Activated CD8-positive, alpha-beta memory T cell treated with anti-CD3 and anti-CD28 coated beads, Interleukin-2, amount 50 U/mL, for 24 hours (primary cell): ENCODE measurements around the gene AGR2.
"Not testable (repeated sequence)": the region's sequence is repeated elsewhere in the genome, so short reads cannot be mapped to it uniquely, and the experiment has no call there.

Experiments
- DNase-seq: peaks from one replicate; pipeline ENCODE4 v3.0.0-alpha.2; 2020; ENCODE audit errors: extremely low read depth

The AGR2 gene

DNA sequence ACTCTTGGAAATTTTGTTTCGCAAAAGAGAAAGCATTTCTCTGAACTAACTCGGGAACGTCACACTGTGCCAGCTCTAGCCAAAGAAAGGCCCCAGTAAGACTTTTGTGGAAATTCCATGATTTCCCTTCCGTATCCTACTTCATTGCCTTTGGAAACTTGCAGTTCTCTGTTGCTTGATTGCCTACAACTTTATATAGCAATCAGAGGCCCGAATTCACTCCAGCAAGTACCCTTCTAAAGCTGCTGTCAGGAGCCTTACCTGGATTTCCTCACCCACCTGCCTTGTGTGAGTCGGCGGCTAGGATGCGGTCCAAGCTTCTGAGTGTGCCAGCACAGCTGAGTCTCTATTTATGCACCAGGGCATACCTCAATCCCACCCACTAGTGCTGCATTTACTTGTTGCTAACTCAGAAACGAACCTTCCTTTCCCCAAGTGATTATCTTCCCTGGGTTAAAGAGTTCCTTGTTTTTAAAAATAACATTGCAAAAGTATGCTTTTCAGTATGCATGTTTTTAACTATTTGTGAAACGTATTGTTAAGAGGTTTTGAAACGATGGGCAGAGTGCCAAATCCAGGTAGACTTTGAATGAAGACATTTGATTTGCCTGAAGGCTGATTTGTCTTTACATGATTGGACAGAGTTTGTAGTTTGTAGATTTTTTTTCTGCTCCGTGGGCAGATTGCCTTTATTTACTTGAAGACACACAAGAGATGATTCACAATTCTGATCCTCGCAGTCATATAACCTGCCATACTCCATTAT is at the start of gene AGR2:
Gene AGR2, minus strand, starts transcription at position 326 of the 766 bp plus-strand sequence. CDS start 3,203 bp downstream, outside the sequence.
- no peak for DNase-seq

DNA sequence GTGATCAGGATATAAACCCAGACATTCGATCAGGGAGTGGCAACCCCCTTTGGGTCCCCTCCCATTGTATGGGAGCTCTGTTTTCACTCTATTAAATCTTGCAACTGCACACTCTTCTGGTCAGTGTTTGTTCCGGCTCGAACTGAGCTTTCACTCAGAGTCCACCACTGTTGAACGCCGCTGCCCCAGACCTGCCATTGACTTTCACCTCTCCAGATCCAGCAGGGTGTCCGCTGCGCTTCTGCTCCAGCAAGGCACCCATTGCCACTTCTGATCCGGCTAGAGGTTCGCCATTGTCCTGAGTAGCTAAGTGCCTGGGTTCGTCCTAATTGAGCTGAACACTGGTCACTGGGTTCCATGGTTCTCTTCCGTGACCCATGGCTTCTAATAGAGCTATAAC is 48.4 kb upstream of the AGR2 start:
- not testable (repeated sequence) for DNase-seq

DNA sequence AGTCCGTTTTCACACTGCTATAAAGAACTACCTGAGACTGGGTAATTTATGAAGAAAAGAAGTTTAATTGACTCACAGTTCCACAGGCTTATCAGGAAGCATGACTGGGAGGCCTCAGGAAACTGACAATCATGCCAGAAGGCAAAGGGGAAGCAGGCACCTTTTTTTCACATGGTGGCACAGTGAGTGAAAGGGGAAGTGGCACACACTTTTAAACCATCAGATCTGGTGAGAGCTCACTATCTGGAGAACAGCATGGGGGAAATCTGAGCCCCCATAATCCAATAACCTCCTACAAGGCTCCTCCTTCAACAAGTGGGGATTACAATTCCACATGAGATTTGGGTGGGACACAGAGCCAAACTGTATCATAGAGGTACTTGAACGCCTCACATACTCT is 47.0 kb upstream of the AGR2 start:
- DNase-seq, result no peak

DNA sequence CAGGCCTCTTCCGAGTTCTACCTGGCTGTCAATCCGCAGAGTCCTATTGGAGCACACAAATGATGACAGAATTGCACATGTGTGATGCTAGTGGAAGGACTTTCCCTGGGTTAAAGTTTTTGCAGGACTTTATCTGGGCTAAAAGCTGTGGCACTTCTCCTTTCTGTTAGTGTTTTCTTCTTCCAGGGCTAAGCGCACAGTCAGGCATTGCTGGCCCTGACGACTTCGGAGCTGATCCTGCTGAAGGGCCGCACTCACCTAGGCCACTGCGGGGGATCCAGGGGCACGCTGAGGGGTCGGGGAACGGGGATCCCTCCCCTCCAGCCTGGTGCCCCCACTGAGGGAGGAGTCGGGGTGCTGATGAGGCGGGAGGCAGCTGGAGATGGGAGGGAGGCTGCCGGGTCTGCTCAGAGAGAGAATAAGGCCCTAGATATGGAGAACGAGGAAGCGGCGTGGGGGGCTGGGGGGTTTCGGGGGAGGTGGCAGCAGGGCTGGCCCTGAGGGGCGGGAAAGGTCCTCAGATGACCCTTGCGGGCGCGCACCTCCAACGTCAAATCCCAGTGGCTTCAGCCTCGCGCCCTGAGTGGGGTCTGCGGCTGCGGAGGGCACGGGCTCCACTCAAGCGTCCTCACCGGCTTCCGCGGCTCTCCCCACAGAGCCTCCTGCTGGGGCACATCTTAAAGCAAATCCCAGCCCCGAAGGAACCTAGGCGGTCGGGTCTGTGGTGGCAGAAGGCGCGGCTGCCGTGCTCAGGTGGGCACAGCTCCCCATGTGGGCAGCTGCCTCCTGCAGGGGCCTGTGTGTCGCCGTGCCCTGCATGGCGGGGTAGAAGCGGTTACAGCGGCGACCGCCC is 46.0 kb upstream of the AGR2 start:
- DNase-seq, result no peak

DNA sequence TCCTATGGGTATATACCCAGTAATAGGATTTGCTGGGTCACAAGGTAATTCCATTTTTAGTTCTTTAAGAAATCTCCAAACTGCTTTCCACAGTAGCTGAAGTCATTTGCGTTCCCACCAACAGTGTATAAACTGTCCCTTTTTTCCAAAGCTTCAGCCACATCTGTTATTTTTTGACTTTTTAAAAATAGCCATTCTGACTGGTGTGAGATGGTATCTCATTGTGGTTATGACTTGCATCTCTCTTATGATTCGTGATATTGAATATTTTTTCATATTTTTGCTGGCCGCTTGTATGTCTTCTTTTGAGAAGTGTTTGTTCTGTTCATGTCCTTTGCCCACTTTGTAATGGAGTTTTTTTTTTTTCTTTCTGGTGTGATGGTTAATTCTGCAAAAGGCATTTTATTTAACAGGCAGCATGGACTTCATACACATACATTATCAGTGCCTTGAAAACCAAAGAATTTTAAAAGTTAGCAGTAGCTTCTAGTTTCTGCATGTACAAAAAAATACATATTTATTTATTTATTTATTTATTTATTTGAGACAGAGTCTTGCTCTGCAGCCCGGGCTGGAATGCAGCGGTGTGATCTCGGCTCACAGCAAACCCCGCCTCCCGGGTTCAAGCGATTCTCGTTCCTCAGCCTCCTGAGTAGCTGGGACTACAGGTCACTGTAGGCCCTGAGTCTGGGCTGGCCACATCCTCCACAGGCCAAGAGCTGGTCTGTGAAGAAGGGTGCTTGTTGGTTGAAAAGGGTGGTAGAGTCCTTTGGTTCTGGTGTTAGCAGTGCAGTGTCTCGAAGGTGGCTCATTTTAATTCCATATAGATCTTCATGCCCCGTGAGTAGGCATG is 44.7 kb upstream of the AGR2 start:
- no peak for DNase-seq

DNA sequence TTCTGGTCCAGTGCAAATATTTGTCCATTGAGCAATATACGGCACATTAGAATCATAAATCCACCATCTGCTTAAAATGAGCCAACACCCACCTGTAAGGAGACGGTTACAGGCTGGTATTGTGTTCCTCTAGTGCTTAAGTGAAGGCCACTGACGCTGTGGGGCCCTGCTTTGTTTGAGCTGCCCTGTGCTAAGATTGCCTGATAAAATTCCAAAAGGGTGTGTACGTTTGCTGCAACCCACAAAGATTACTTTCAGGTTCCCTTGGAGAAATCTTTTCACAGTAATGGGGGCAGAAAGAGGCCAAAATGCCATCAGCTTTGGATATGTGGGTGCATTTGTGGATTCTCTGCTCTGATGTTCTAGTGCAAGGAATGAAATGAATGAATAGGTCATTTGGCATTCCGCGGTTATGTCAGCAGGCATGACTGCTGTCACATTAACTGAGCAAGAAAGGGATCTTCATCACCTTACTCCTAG is 42.6 kb upstream of the AGR2 start:
- DNase-seq, result no peak

DNA sequence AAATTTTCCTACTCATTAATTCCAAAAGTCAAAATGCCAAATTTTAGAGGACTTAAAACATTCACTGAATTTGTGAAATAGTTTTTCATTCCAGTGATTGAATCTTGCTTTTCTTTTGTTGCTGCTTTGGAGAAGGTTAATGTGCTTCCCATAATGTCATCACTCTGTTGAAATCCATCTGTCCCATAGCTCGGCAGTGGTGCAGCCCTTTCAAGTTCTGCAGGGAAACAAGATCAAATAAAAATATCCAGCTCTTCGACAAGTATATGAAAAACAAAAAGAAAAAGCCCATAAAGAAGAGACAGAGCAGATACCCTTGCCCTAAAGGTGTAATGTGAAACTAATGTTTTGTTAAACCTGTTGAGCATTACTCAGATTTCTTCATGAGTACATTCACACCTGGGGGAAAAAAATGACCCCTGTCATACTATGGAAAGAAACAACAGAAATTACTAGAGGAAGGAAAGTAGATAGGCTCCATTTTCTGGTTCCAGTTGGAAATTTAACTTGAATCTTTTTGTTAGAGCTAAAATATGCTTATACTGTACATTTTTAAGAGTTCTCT is 41.9 kb upstream of the AGR2 start:
- no peak for DNase-seq

DNA sequence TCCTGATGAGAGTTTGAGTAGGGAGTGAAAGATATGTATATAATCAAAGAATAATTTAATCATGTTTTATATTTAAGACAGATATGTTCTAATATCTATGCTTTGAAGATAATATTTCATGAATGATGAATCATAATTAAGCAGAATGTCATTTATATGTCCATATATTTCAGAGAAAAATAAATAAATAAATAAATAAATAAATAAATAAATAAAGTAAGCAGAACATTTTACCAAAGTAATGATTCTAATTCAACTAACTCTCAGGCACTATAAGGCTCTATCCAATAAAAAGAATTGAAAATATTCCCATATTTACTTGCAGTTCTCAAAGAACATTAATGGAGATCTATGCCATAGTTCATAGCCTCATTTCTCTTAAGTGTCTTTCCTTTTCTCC is 40.9 kb upstream of the AGR2 start:
- DNase-seq, result no peak

DNA sequence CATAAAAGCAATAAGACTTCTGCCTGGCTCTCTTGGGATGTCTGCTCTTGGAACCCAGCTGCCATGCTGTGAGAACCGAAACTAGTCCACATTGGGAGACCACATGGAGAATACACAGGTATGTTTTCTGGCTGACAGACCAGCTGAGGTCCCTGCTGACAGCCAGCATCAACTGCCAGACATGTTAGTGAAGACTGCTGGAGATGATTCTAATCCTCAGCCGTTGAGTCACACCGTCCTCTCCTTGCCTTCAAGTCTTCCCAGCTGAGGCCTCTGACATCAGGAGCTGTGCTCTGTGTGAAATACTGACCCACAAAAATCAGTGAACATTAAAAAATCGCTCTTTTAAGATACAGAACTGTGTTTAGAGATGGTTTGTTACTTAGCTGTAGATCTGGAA is 36.9 kb upstream of the AGR2 start:
- no peak for DNase-seq

DNA sequence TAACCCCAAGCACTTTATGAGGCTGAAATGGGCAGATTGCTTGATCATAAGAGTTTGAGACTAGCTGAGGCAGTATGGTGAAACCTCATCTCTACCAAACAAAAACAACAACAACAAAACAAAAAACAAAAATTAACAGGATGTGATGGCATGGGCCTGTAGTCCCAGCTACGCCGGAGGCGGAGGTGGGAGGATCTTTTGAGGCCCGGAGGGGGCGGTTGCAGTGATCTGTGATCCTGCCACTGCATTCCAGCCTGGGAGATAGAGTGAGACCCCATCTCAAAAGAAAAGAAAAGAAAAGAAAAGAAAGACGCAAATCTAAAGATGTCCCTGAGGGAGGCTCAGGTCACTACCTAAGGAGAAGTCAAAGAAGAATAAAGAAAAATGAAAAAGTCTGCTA is 35.3 kb upstream of the AGR2 start:
- no peak for DNase-seq

DNA sequence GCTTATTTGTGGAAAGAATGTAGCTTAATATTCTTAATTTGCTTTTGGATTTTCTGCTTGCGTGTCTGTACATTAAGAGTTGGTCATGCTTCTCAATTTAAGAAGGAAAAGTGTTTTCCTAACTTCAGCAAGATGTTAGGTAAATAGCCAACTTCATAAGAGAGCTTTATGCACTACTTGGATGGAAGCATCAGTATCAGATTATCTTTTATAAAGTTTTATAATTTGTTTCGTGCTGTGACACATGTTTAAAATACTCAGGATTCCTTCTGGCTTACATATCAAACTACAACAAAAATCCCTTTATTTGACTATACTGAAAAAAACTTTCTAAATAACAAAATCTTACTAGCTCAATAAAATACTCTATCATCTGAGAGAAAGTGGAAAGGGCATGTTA is 34.8 kb upstream of the AGR2 start:
- DNase-seq, result no peak

DNA sequence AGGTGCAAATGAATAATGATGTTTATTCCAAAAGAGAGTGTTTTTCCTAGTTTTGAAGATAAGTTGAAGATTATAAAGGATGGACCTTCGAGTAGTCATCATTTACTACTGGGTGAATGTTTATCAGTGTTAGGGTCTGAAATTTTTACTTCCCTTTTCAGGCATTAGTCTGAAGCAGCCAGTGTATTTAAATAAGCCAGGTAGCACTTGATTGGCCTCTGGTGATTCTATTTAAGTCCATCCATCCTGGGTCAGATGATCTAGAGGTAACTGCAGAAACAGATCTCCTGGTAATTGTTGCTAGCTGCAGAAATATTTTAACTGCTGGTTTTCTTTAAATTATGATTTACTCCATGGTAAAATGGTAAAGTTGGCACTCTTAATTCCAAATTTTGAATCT is 34.1 kb upstream of the AGR2 start:
- no peak for DNase-seq

DNA sequence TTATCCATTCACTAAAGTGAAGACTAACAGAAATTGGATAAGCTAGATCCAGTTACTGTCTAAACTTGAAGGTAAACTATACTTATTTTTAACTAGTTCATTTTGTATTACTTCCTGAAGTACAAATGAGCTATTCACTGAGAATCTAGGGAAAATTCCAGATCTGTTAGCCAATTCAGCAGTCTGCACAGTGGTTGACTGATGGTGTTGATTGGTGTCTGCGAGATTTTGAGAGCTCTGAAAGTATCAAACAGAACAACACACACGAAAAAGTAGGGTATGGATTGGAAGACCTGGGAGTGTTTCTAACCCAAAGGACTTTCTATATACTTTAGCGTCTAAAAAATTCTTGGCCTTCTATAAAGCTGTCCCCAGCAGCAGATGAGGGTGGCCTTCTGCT is 33.6 kb upstream of the AGR2 start:
- no peak for DNase-seq

DNA sequence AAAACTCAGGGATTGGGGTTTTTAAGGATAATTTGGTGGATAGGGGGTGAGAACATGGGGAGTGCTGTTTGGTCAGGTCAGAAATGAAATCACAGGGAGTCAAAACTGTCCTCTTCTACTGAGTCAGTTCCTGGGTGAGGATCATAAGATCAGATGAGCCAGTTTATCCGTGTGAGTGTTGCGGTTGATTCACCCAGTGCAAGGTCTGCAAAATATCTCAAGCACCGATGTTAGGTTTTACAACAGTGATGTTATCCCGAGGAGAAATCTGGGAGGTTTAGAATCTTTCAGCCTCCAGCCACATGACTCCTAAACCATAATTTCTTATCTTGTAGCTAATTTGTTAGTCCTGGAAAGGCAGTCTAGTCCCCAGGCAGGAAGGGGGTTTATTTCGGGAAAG is 31.7 kb upstream of the AGR2 start:
- no peak for DNase-seq

DNA sequence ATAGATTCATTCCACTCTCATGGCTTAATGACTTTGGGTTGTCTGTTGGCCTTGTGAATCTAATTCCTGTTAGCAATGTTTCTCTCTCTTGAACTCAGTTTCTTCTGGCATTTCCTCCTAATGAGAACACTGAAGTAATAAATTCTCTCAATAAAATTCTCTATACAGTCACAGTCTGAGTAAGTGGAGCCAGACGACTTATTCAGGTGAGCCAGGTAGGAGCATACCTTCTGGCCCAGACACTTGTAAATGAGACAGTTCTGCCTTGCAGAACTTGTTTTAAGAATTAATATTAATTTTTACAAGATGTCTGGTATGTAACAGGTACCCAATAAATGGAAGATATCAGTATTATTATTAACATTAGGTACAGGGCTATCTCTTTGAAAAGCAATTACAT is 28.6 kb upstream of the AGR2 start:
- no peak for DNase-seq

DNA sequence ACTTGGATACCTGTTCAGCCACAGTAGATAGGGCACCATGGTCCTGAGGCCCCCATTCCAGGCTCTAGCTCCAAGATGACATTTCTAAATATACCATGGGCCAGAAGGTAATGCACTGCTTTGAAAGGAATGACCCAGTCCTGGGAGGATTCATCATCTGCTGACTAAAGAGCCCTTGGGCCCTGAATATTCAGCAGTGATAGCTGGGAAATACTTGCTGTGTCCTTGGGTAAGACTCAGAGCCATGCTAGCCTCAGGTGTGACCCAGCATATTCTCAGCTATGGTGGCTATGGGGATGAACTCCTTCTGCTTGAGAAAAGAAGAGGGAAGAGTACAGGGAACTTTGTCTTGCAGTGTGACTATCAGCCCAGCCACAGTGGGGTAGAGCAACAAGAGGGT is 21.3 kb upstream of the AGR2 start:
- DNase-seq, result no peak

DNA sequence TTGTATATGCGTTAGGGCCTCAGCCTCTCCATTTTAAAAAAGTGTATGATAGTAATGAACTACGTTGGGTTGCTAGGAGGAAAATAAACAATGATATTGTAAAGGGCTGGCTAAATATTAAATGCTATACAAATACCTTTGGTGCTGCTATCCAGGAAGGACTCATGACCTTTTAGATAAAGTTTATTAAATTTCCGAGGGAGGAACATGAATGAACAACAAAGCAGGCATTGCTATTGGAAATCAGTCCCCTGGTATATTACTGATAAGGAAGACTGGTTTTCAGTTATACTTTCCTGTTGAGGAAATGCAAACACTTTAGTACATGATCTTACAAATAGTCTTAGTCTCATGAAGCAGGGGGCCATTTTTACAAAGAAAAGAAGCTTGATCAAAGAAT is 17.2 kb upstream of the AGR2 start:
- DNase-seq, result no peak

DNA sequence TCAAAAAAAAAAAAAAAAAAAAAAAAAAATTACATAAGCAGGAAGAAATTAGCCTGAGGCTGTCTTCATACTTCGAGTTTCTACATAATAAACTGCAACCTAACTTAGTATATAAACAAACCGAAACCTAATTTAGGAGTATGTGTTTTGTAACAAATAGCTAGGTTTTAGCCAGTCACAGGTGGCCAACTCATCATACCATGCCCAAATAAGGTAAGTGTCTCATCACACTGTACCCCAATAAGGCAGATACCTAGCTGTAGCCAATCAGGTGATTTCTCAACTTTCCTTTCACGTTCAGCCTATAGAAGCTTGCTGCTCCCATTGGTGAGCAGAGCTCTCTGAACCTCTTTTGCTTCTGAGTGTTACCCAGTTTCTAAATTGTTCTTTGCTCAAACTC is 13.9 kb upstream of the AGR2 start:
- no peak for DNase-seq

DNA sequence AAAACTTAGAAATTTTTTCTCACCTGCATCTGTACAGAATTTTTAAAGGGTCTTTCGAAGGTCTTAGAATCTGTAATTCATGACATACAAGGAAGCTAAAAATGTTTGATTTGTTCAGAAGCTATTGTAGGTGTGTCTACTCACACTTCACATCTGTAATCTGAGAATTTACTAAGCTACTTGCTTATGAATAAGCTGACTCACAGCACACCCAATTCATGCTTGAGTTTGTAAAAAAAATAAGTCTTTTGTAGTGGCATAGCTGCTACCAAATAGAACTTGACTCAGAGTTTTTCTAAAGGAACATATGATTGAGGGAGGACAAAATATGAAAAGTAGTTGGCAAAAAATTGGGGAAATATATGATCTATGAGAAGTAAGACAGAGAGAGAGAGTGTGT is 12.7 kb upstream of the AGR2 start:
- DNase-seq, result no peak

DNA sequence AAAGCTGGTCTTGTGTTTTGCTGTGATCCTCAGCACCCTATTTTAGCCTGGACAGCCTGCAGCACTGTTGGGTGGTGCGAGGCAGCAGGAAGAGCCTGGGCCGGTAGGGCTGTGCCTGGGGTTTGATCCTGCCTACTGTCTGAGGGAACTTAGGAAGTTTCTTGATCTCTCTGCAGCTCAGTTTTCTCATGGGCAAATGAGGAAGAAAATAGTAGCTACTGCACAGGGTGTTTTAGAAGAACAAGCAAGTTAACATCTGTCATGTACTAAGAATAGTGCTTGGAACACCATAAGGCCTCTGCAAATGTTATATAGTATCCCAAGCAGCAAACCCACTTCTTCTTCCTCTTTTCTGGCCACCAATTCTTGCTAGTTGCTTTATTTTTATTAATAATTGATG is 12.0 kb upstream of the AGR2 start:
- DNase-seq, result no peak

DNA sequence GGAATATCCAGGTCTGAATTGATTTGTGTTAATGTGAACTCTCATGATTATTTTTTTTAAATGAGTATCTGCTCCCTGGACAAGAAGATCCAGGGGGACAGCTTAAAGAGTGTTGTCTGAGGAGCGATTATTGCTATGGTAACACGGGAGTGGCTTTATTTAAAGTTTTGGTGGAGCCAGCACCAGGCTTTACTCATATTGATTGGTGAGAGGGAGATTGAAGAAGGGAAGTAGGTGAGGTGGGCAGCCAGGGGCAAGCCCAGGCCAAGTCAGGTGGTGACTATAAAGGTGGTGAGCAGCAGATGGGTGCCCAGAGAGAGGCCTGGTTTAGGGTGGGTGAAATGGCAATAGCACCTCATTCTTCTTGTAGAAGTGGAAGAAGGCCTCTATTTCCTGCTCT is 10.2 kb upstream of the AGR2 start:
- DNase-seq, result no peak

DNA sequence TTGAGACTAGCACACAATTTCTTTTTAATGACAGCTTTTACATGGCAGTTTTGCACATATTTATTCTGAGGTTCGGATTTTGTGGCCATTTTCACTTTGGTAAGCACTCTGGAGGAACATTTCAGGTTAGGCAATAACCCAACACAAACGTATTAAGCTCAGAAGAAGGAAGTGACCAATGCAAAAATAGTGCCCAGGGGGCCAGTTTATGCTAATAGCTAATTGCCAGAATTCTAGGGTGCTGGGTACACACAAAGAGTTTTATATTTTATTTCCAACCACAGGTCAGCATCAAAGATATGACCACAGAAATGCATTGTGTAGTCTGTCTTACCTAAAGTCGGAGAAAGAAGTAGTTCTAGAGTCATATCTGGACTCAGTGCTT is 8.4 kb upstream of the AGR2 start:
- DNase-seq, result no peak
